IMR-90 (cell line): ENCODE data around the gene CELA3B. TPM values are rescaled to one million over a fixed set of nuclear protein-coding genes. Genes with fewer than 3 reads are reported as not detected.
"Not testable (repeated sequence)": the region's sequence is repeated elsewhere in the genome, so short reads cannot be mapped to it uniquely, and the experiment has no call there.

Experiments used
- ATAC-seq: fragments of 200-7000 bp; cut with Tn5 transposase; 2 replicates; pipeline ENCODE4 v1.9.1; 2020; ENCODE audit warnings: low read depth, mild to moderate bottlenecking, moderate library complexity
- BruUV-seq: library from RNA; stranded (reverse); fragments of 400-500 nt; replicated peaks from 2 replicates; lab custom pipeline; 2021; lab: Mats Ljungman, UMichigan
- CTCF ChIA-PET: fragments of 300-600 bp; formaldehyde crosslinking; extraction: SDS; loops from one replicate; lab custom pipeline; 2021; ENCODE audit warnings: antibody characterized with exemption; lab: Yijun Ruan, JAX
- POLR2A ChIA-PET: fragments of 300-600 bp; sonication (Branson Sonifier 250); formaldehyde crosslinking; loops from one replicate; lab custom pipeline; 2022; ENCODE audit warnings: antibody characterized with exemption; ENCODE audit not compliant: unreplicated experiment; lab: Charles Lee
- DNase-seq: peaks from one replicate; pipeline ENCODE4 v3.0.0; 2013
- H2AFZ ChIP-seq: replicated peaks from 2 replicates; pipeline ENCODE3; 2013; ENCODE audit warnings: low read length, mild to moderate bottlenecking; ENCODE audit not compliant: poor library complexity
- H2AK5ac ChIP-seq: 2 replicates; pipeline ENCODE4 v1.6.1; 2013; ENCODE audit warnings: low read depth, low read length, inconsistent platforms
- H2AK9ac ChIP-seq: replicated peaks from 2 replicates; pipeline ENCODE3; 2013; ENCODE audit warnings: mild to moderate bottlenecking, low read depth, low read length, moderate library complexity; ENCODE audit not compliant: poor library complexity
- H2BK120ac ChIP-seq: 2 replicates; pipeline ENCODE4 v1.6.1; 2013; ENCODE audit warnings: low read depth, low read length, inconsistent platforms
- H2BK15ac ChIP-seq: 3 replicates; pipeline ENCODE4 v1.6.1; 2013; ENCODE audit warnings: low read depth, low read length, inconsistent platforms
- H2BK20ac ChIP-seq: 2 replicates; pipeline ENCODE4 v1.6.1; 2013; ENCODE audit warnings: low read depth, mild to moderate bottlenecking, inconsistent platforms, low read length, moderate library complexity
- H2BK5ac ChIP-seq: 2 replicates; pipeline ENCODE4 v1.6.1; 2013; ENCODE audit warnings: mild to moderate bottlenecking, low read depth, low read length, inconsistent platforms; ENCODE audit not compliant: poor library complexity, severe bottlenecking
- H3K14ac ChIP-seq: replicated peaks from 2 replicates; pipeline ENCODE4 v1.6.1; 2013; ENCODE audit warnings: low read depth, low read length, inconsistent platforms
- H3K18ac ChIP-seq: 2 replicates; pipeline ENCODE4 v1.6.1; 2013; ENCODE audit warnings: low read depth, low read length, control low read depth
- H3K23ac ChIP-seq: 2 replicates; pipeline ENCODE4 v1.6.1; 2013; ENCODE audit warnings: low read depth, low read length, inconsistent platforms
- H3K27ac ChIP-seq: 2 replicates; pipeline ENCODE4 v1.5.1; 2013; ENCODE audit warnings: mild to moderate bottlenecking, control low read depth, low read length; ENCODE audit not compliant: insufficient read depth
- H3K27me3 ChIP-seq: 2 replicates; pipeline ENCODE4 v1.6.1; 2013; ENCODE audit warnings: low read length; ENCODE audit not compliant: control insufficient read depth, insufficient read depth
- H3K36me3 ChIP-seq: 2 replicates; pipeline ENCODE4 v1.6.1; 2013; ENCODE audit warnings: low read length, mixed read lengths; ENCODE audit not compliant: control insufficient read depth, insufficient read depth
- H3K4ac ChIP-seq: 2 replicates; pipeline ENCODE4 v1.6.1; 2013; ENCODE audit warnings: low read depth, low read length, inconsistent platforms
- H3K4me1 ChIP-seq: 2 replicates; pipeline ENCODE4 v1.6.1; 2013; ENCODE audit warnings: low read length, mixed read lengths; ENCODE audit not compliant: control insufficient read depth, insufficient read depth
- H3K4me2 ChIP-seq: 2 replicates; pipeline ENCODE4 v1.6.1; 2013; ENCODE audit warnings: low read depth, mild to moderate bottlenecking, control low read depth, low read length, moderate library complexity
- H3K4me3 ChIP-seq: 2 replicates; pipeline ENCODE4 v1.5.1; 2013; ENCODE audit warnings: low read depth, mild to moderate bottlenecking, control low read depth, low read length, moderate library complexity; ENCODE audit not compliant: insufficient read depth
- H3K56ac ChIP-seq: 2 replicates; pipeline ENCODE4 v1.6.1; 2013; ENCODE audit warnings: low read length, inconsistent platforms; ENCODE audit not compliant: insufficient read depth; ENCODE audit errors: extremely low read depth
- H3K79me1 ChIP-seq, 2 experiments: 2 replicates each; pipeline ENCODE4 v1.6.1; 2013; ENCODE audit warnings: low read length in 2 of 2, inconsistent platforms in 1 of 2, low read depth in 1 of 2
- H3K9ac ChIP-seq: 2 replicates; pipeline ENCODE4 v1.6.1; 2013; ENCODE audit warnings: low read depth, low read length, control low read depth
- H3K9me1 ChIP-seq: 2 replicates; pipeline ENCODE4 v1.6.1; 2013; ENCODE audit warnings: low read length, inconsistent platforms; ENCODE audit not compliant: insufficient read depth
- H3K9me3 ChIP-seq: 2 replicates; pipeline ENCODE4 v1.6.1; 2013; ENCODE audit warnings: low read length; ENCODE audit not compliant: control insufficient read depth, insufficient read depth
- H4K20me1 ChIP-seq: 2 replicates; pipeline ENCODE4 v1.6.1; 2013; ENCODE audit warnings: low read length, inconsistent platforms; ENCODE audit not compliant: insufficient read depth
- H4K5ac ChIP-seq: 2 replicates; pipeline ENCODE4 v1.6.1; 2013; ENCODE audit warnings: mild to moderate bottlenecking, low read depth, low read length, control low read depth
- H4K8ac ChIP-seq, 2 experiments: 2 replicates each; pipeline ENCODE4 v1.6.1; 2013; ENCODE audit warnings: low read depth in 2 of 2, low read length in 2 of 2, control low read depth in 1 of 2, inconsistent platforms in 1 of 2
- H4K91ac ChIP-seq: 2 replicates; pipeline ENCODE4 v1.6.1; 2013; ENCODE audit warnings: low read depth, low read length, inconsistent platforms; ENCODE audit not compliant: insufficient read depth
- WGBS, 2 experiments: methylation state at CpG; one replicate each; pipeline versions ENCODE4 v1.1.5 to v1.1.7; 2013; ENCODE audit warnings: missing lambda C conversion rate in 2 of 2; ENCODE audit not compliant: insufficient read length in 1 of 2; ENCODE audit errors: extremely low coverage in 2 of 2; 5-methylcytosine and 5-hydroxymethylcytosine counted together
- dilution Hi-C: fragments of 300-500 bp; cut with HindIII; formaldehyde crosslinking; loops from one replicate; pipeline ENCODE4 v1.14.3; 2018; ENCODE audit warnings: low sequenced_read_pairs; ENCODE audit not compliant: unreplicated experiment
- in situ Hi-C: fragments of 300-500 bp; cut with MboI; formaldehyde crosslinking; loops from 3 replicates; pipeline ENCODE4 v1.14.3; 2019; ENCODE audit warnings: low sequenced_read_pairs, inconsistent platforms, mixed read lengths
- intact Hi-C: fragments of 100-400 bp; cut with micrococcal nuclease; formaldehyde crosslinking; loops from 2 replicates; pipeline ENCODE4 v1.10.0; 2022
- polyA plus RNA-seq, 3 experiments: library from polyadenylated mRNA; depleted of rRNA; stranded (reverse); fragments of >200 nt; gene quantifications; 2 replicates each; pipeline ENCODE4 v1.2.3, GENCODE V29; 2012; ENCODE audit warnings: low replicate concordance in 1 of 3
- total RNA-seq: library from RNA; depleted of rRNA; stranded (reverse); fragments of >200 nt; gene quantifications from 2 replicates; pipeline ENCODE4 v1.2.3, GENCODE V29; 2012

The CELA3B gene
- total and polyA plus RNA-seq, 2 of the 4 experiments (the other 2 are of a cell fraction): not detected

GRCh38 chr1:21972973-21973441, 3.8 kb upstream of the CELA3B start:
- H3K27me3 ChIP-seq, H3K18ac ChIP-seq, ATAC-seq, dilution Hi-C loops, H2BK20ac ChIP-seq, H4K20me1 ChIP-seq, intact Hi-C loops, H3K14ac ChIP-seq, DNase-seq, H3K36me3 ChIP-seq, H4K5ac ChIP-seq, H3K4me2 ChIP-seq, BruUV-seq, H2BK15ac ChIP-seq, H3K56ac ChIP-seq, POLR2A ChIA-PET, H3K9ac ChIP-seq, H2BK120ac ChIP-seq, H2AK5ac ChIP-seq, H4K8ac ChIP-seq, H2AK9ac ChIP-seq, H3K4ac ChIP-seq, H3K79me1 ChIP-seq, H3K4me1 ChIP-seq, H3K9me1 ChIP-seq, H2BK5ac ChIP-seq, CTCF ChIA-PET, H3K9me3 ChIP-seq, H4K91ac ChIP-seq, H3K27ac ChIP-seq, H3K23ac ChIP-seq, H2AFZ ChIP-seq, H3K4me3 ChIP-seq: not testable (repeated sequence)
- in situ Hi-C loops: loop anchor here (25.0 kb wide), 1 partner anchor 261 kb away; no protein-coding TSS in a partner anchor
- no CpG with 5 or more reads among the region's 2 CpGs for WGBS, 2 experiments

GRCh38 chr1:21973948-21974347, 2.9 kb upstream of the CELA3B start:
- H3K4ac ChIP-seq, H2AFZ ChIP-seq, H3K23ac ChIP-seq, CTCF ChIA-PET, intact Hi-C loops, H2BK15ac ChIP-seq, H2AK9ac ChIP-seq, H2AK5ac ChIP-seq, H2BK5ac ChIP-seq, H2BK120ac ChIP-seq, H3K4me1 ChIP-seq, H2BK20ac ChIP-seq, H3K56ac ChIP-seq, H3K9ac ChIP-seq, POLR2A ChIA-PET, H3K27ac ChIP-seq, H3K79me1 ChIP-seq, H4K8ac ChIP-seq, ATAC-seq, H3K9me1 ChIP-seq, H4K5ac ChIP-seq, H3K14ac ChIP-seq, H3K4me3 ChIP-seq, H3K4me2 ChIP-seq, dilution Hi-C loops, H3K36me3 ChIP-seq, H4K20me1 ChIP-seq, BruUV-seq, H4K91ac ChIP-seq, H3K18ac ChIP-seq, H3K9me3 ChIP-seq, H3K27me3 ChIP-seq, DNase-seq: not testable (repeated sequence)
- in situ Hi-C loops: loop anchor here (25.0 kb wide), 1 partner anchor 262 kb away; no protein-coding TSS in a partner anchor
- WGBS, 2 experiments: no CpG with 5 or more reads among the region's 8 CpGs
